Measurements from ENCODE around the gene TUBA3E. TPM values are rescaled to one million over a fixed set of nuclear protein-coding genes. Genes with fewer than 3 reads are reported as not detected.
"Not testable (repeated sequence)": the region's sequence is repeated elsewhere in the genome, so short reads cannot be mapped to it uniquely, and the experiment has no call there.

The TUBA3E gene
- total RNA-seq, 4 donors from 2014 or later: not detected

GRCh38 chr2:130231656-130232055, 33.4 kb upstream of the TUBA3E start:
- 63% methylated on average over 11 of the region's 12 CpGs; no CpG with 5 or more reads in 1 of the 2 donors for WGBS, 2 donors (ENCODE audit: low coverage in 1 of 2)
- Histone ChIP-seq H3K27me3 (peaks cover 32% of the 10 kb centered on the region), H3K4me3 (no peak overlapping the region), H3K36me3 (no peaks in the 10 kb centered on the region), H3K9me3 (peaks cover 0 to 18% (median 0%) of the 10 kb centered on the region in 3 donors), H3K27ac (no peak overlapping the region), H3K4me1 (no peaks in the 10 kb centered on the region)
- no peak for ATAC-seq
- TF ChIP-seq POLR2AphosphoS5 (IDR thresholded peaks at IDR 0.05): no peak
- TF ChIP-seq, protein P1, sequence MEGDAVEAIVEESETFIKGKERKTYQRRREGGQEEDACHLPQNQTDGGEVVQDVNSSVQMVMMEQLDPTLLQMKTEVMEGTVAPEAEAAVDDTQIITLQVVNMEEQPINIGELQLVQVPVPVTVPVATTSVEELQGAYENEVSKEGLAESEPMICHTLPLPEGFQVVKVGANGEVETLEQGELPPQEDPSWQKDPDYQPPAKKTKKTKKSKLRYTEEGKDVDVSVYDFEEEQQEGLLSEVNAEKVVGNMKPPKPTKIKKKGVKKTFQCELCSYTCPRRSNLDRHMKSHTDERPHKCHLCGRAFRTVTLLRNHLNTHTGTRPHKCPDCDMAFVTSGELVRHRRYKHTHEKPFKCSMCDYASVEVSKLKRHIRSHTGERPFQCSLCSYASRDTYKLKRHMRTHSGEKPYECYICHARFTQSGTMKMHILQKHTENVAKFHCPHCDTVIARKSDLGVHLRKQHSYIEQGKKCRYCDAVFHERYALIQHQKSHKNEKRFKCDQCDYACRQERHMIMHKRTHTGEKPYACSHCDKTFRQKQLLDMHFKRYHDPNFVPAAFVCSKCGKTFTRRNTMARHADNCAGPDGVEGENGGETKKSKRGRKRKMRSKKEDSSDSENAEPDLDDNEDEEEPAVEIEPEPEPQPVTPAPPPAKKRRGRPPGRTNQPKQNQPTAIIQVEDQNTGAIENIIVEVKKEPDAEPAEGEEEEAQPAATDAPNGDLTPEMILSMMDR (IDR thresholded peaks at IDR 0.05): no peak
- no peak for TF ChIP-seq POLR2A (IDR thresholded peaks at IDR 0.05)
- no peak for TF ChIP-seq EP300 (IDR thresholded peaks at IDR 0.05)

GRCh38 chr2:130230907-130231306, 32.7 kb upstream of the TUBA3E start:
- H3K4me3 ChIP-seq, H3K36me3 ChIP-seq, H3K4me1 ChIP-seq, H3K27ac ChIP-seq, ATAC-seq: not testable (repeated sequence)
- Histone ChIP-seq H3K9me3 (peaks cover 0 to 18% (median 0%) of the 10 kb centered on the region in 3 donors), H3K27me3 (peaks cover 32% of the 10 kb centered on the region)
- no CpG with 5 or more reads among the region's 15 CpGs for WGBS, 2 donors (ENCODE audit: low coverage in 1 of 2)

- H3K4me3 ChIP-seq, H3K4me1 ChIP-seq, ATAC-seq, H3K27ac ChIP-seq, H3K36me3 ChIP-seq: not testable (repeated sequence)
- Histone ChIP-seq H3K9me3 (peaks cover 0 to 18% (median 0%) of the 10 kb centered on the region in 3 donors), H3K27me3 (peaks cover 32% of the 10 kb centered on the region)
- WGBS, 2 donors (ENCODE audit: low coverage in 1 of 2): no CpG with 5 or more reads among the region's 18 CpGs
Measured at GRCh38 chr2:130230376-130230775, 32.1 kb upstream of the TUBA3E start.

DNA sequence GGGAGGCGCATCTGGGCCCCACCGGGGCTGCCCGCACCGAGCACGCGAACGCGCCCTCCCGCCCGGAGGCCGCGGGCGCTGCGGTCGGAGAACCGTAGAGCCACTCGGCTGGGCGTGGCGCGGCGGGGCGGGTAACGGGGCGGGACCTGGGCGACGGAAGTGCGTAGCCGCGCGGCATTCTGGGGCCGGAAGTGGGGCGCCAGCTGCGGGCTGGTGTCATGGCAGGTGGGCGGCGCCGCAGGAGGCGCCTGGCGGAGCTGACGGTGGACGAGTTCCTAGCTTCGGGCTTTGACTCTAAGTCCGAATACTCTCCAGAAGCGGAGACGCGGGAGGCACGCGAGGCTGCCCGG, 30.9 kb upstream of the TUBA3E start:
- peaks cover 34% of the 10 kb centered on the region for H3K27me3 ChIP-seq
- ATAC-seq: peak; percentile 25
- not testable (repeated sequence) for H3K4me1 ChIP-seq, H3K36me3 ChIP-seq, H3K27ac ChIP-seq
- H3K4me3 ChIP-seq: peak overlapping the region in 1 of 2 donors; percentile 37
- H3K9me3 ChIP-seq: peaks cover 0 to 18% (median 0%) of the 10 kb centered on the region in 3 donors
- no CpG with 5 or more reads among the region's 48 CpGs for WGBS, 2 donors (ENCODE audit: low coverage in 1 of 2)

DNA sequence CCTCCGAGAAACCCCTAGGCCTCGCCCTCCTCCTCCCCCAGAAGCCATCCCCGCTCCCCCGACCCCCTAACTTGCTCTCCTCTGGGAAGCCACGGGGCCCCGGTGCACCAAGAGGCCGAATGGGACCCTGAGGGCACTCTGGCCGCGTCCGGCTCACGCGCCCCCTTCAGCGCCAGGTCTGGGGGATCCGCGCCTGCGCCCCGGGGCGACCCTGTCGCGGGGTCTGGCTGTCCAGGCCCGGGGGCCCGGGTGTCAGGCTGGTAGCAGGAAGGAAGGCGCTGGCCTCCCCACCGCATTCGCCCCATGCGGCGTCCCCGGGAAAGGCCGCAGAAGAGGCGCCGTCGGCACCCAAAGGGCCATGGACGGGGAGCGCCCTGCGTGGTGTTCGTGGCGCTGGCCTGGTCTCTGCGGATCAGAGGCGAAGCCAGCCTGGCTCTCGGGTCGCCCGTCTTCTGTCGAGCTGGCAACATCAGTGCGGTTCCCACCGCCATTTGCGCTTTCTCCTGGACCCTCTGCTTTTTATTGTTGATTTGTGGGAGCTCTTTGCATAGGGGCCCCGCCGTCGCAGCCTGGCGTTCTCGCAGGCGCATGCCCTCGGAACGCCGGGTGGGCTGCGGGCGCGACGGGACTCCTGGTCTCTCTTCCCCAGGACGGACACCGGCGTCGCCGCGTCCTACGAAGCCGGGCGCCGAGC, 30.4 kb upstream of the TUBA3E start:
- H3K36me3 ChIP-seq, H3K4me1 ChIP-seq, ATAC-seq, H3K27ac ChIP-seq: not testable (repeated sequence)
- peaks cover 0 to 18% (median 0%) of the 10 kb centered on the region in 3 donors for H3K9me3 ChIP-seq
- H3K4me3 ChIP-seq: peak overlapping the region in 1 of 2 donors; percentile 37
- WGBS, 2 donors (ENCODE audit: low coverage in 1 of 2): no CpG with 5 or more reads among the region's 69 CpGs
- H3K27me3 ChIP-seq: peaks cover 38% of the 10 kb centered on the region

- not testable (repeated sequence) for ATAC-seq, H3K4me1 ChIP-seq
- 91 to 100% methylated on average over 1 to 12 of the region's 21 CpGs for WGBS, 2 donors (ENCODE audit: low coverage in 1 of 2)
Measured at GRCh38 chr2:130228005-130228404, 29.8 kb upstream of the TUBA3E start.

GRCh38 chr2:130222523-130222922, 24.3 kb upstream of the TUBA3E start:
- H3K36me3 ChIP-seq, H3K9me3 ChIP-seq, ATAC-seq, H3K4me1 ChIP-seq, H3K27ac ChIP-seq, H3K4me3 ChIP-seq, H3K27me3 ChIP-seq: not testable (repeated sequence)
- WGBS, 2 donors (ENCODE audit: low coverage in 1 of 2): 41 to 48% methylated on average over 3 to 4 of the region's 4 CpGs

More at GRCh38 chr2:130228005-130228404, 29.8 kb upstream of the TUBA3E start:
- not testable (repeated sequence) for H3K4me3 ChIP-seq, H3K27ac ChIP-seq, H3K36me3 ChIP-seq
- Histone ChIP-seq H3K9me3 (peaks cover 0 to 18% (median 0%) of the 10 kb centered on the region in 3 donors), H3K27me3 (peaks cover 38% of the 10 kb centered on the region)

DNA sequence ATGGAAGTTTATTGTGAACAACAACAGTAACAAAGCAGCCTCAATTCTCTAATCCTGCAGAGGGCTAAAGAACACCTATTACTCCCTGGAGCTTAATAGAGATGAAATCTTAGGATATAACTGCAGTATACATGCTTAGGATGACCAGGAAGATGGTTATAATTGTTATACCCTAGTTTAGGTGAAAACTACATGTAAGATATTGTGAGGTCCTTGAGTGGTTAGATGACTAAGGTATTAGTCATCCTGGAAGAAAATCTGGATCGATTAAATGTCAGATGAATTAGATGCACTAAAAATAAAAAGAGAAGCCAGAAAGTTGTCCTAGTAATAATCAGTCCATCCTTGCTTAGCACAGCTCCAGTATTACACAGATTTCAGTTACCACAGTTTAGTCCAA, 22.3 kb upstream of the TUBA3E start:
- not testable (repeated sequence) for H3K4me1 ChIP-seq, H3K36me3 ChIP-seq, ATAC-seq, H3K4me3 ChIP-seq, H3K27ac ChIP-seq, H3K9me3 ChIP-seq
- WGBS, 2 donors (ENCODE audit: low coverage in 1 of 2): 20% methylated on average over 1 of the region's 1 CpG; no CpG with 5 or more reads in 1 of the 2 donors
- H3K27me3 ChIP-seq: peaks cover 12% of the 10 kb centered on the region

- H3K9me3 ChIP-seq, H3K4me3 ChIP-seq, H3K27ac ChIP-seq, ATAC-seq, H3K4me1 ChIP-seq, H3K36me3 ChIP-seq: not testable (repeated sequence)
- peaks cover 19% of the 10 kb centered on the region for H3K27me3 ChIP-seq
- 85% methylated on average over 2 of the region's 2 CpGs; no CpG with 5 or more reads in 1 of the 2 donors for WGBS, 2 donors (ENCODE audit: low coverage in 1 of 2)
Measured at GRCh38 chr2:130219147-130219546, 20.9 kb upstream of the TUBA3E start.

DNA sequence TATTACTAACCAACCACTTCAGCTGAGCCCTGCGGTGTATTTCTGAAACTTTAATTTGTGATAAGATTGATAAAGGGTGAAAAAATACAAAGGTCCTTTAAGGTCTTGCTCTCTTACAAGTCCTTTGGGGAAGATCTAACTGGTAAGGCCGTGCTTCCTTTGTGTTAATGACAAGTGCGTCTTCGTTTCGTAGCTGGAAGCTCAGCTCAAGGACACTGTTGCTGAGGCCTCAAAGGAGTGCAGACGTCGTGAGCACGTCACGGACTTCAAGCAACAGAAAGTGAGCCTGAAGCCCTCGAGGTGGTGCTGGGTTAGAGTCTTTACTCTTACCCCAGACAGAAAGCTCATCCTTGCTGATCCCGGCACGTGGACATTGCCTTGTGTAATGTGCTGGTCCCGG, 8.8 kb upstream of the TUBA3E start:
- H3K27ac ChIP-seq, H3K4me1 ChIP-seq, H3K27me3 ChIP-seq, H3K4me3 ChIP-seq, H3K36me3 ChIP-seq, H3K9me3 ChIP-seq, ATAC-seq: not testable (repeated sequence)
- WGBS, 2 donors (ENCODE audit: low coverage in 1 of 2): 95 to 100% methylated on average over 1 to 3 of the region's 13 CpGs

DNA sequence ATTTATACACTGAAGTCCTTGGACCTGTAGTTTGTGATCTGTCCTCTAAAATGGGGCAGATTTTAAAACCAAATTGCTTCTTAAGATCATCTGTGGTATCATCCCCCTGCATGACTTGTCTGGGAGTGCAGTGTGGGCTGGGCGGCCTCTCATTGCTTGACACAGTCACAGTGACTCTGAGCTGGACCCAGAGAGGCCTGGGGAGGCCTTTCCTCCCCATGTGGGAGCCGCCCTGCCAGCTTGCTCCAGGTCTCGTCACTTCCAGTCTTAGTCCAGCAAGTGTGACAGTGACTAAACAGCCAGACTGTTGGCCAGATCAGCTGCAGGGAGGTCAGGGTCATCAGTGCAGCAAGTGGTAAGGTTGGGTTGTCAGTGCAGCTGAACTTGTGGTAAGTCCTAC, 4.9 kb upstream of the TUBA3E start:
- not testable (repeated sequence) for H3K36me3 ChIP-seq, ATAC-seq, H3K27me3 ChIP-seq, H3K4me3 ChIP-seq, H3K27ac ChIP-seq, H3K9me3 ChIP-seq, H3K4me1 ChIP-seq
- 100% methylated on average over 1 of the region's 3 CpGs; no CpG with 5 or more reads in 1 of the 2 donors for WGBS, 2 donors (ENCODE audit: low coverage in 1 of 2)

- ATAC-seq, H3K27ac ChIP-seq, H3K27me3 ChIP-seq, H3K4me1 ChIP-seq, H3K9me3 ChIP-seq, H3K36me3 ChIP-seq, H3K4me3 ChIP-seq: not testable (repeated sequence)
- no CpG with 5 or more reads among the region's 7 CpGs for WGBS, 2 donors (ENCODE audit: low coverage in 1 of 2)
Measured at GRCh38 chr2:130202518-130202917, 4.3 kb upstream of the TUBA3E start.
